NCI-H510A (cell line): ENCODE results near the gene SHANK1.

ENCODE experiments used
- DNase-seq: peaks from one replicate; lab custom pipeline; 2025; lab: John Stamatoyannopoulos, UW

Gene SHANK1

GRCh38 chr19:50728084-50728737 lies 8.6 kb upstream of the SHANK1 start:
- no peak for DNase-seq

- DNase-seq = no peak
Observed at GRCh38 chr19:50725911-50726230, 6.3 kb upstream of the SHANK1 start.

GRCh38 chr19:50725218-50725910 lies 5.8 kb upstream of the SHANK1 start:
- no peak for DNase-seq

GRCh38 chr19:50724522-50725217 lies 5.1 kb upstream of the SHANK1 start:
- DNase-seq = no peak

DNA sequence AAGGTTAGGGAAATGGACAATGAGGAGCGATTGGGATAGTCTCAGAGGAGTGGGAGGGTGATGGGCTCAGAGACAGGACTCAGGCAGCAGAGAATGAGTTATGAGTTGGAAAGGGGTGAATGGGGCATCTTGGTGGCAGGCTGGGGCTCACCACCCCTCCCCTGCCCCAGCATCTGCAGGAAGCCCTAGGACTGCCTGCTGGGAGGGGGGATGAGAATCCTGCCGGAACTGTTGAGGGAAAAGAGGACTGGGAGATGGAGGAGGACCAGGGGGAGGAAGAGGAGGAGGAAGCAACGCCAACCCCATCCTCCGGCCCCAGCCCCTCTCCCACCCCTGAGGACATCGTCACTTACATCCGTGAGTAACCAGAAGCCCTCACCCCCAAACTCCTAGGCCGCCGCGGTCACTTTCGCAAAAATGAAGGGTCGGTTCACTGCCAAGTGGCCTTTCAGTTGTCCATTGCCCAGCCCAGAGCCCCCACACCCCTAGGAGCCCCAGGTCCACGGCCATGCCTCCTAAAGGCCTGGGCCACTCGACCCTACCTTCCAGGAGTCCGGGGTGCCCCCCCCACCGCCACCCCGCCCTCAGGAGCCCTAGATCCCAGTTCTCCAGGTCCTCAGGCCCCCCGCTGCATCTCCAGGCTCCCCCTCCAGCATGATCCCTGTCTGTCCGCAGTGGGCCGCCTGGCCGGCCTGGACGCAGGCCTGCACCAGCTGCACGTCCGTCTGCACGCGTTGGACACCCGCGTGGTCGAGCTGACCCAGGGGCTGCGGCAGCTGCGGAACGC lies 4.3 kb upstream of the SHANK1 start:
- DNase-seq = no peak

GRCh38 chr19:50723069-50723468 lies 3.5 kb upstream of the SHANK1 start, which contains the start of gene CLEC11A:
TSS of gene CLEC11A (plus strand) at chr19:50723364. CDS start at chr19:50723526, 162 bp downstream.
- DNase-seq = no peak

GRCh38 chr19:50722201-50723013 lies 2.8 kb upstream of the SHANK1 start:
- DNase-seq = no peak

DNA sequence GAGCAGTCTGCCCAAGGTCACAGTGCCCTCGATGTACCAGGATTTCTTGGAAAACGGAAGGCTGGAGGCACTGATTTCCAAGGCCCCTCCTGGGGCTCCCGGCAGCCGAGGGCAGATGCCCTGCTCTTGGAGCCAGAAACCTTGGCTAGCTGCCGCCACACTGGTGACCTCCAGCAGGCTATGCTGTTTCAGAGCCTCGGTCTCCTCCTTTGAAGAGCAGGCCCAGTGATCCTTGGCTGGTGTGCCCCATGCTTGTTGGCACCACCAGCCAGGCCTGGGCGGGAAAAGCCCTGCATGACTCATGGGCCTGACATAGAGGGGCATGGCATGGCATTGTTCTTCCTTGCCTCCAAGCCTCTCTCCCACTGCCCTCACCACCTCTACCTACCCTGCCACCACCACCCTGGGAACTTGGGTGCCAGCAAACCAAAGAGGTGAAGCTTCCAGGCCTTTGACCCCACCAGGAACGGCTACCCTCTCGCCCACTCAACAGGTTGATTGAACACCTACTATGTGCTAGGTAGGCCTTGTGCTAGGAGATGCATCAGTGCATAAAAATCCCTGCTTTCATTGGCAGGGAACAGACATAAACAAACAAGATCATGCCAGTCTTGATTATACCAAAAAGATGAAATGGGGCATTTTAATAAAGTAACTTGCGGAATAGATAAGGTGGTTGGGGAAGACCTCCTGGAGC lies 2.0 kb upstream of the SHANK1 start:
- DNase-seq = no peak

DNA sequence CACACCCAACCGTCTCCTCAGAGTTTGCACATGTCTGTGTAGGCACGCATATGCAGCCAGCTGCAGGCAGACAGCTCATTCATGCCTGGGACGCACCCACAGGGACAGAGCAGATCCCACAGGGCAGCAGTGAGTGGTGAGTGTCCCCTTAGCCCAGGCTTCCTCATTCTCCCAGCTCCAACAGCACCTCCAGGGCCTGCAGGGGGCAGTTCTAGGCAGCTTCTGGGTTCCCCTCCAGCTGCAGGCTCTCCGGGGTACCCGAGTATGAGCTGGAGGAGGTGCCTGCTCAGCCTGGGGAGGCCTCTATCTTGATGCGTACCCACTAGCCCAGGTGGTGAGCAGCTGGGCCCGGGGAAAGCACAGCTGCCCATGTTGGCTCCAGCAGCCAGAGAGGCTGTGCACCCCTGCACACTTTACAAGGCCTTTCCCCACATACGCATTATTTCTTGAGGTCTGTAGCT lies 1.3 kb upstream of the SHANK1 start:
- DNase-seq = no peak

GRCh38 chr19:50720181-50720920 lies 749 bp upstream of the SHANK1 start:
- no peak for DNase-seq

DNA sequence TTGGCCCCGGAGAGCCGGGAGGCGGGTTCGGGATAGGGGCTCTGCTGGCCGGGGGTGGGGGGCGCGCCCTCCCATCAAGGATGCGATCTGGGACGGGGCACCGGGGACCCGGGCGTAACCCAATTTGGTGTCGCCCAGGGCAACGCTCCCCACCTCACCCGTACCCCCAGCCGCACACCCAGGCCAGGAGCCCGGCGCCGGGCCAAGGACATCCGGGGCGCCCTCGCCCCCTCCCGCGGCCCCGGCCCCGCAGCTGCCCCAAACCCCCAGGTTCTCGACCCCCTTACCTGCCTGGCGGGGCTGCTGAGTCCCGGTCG lies 525 bp downstream of the SHANK1 start:
- DNase-seq = no peak

DNA sequence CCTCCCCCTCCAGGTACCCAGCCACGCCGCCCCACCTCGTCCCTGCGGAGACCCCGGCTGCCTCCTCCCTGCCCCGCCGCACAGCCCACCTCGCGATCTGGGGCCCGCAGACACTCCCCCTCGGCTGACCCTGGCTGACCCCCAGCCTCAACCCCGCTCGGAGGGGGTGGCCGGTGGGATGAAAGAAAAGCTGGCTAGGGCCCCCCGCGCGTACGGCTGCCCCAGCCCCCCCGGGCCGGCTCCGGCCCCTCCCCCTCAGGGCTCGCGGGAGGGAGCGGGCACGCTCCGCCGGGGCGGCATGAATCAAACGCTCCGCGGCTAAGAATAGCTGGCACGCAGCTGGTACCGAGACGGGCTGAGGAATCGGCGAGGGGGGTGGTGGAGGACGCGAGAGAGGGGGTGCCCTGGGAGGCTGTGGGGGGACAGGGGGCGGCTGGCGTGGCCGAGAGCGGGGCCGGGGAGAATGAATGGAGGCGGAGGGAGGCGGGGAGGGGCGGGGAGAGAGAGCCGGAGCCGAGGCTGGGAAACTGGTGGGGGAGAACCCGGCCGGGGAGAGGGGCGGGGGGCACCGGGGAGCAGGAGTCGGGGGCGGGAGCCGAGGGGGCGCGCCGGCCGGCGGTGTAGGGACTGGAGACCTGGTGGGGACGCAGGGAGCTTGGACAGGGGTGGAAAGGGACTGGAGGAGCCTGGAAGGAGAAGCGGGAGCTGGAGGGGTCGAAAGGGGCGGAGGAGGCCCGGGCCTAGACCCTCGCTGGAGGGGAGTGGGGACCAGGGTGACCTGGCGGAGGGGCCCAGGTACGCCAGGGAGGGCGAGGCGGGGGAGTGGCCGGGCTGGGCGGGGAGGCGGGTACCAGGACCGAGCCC lies 1.1 kb downstream of the SHANK1 start:
- no peak for DNase-seq

- no peak for DNase-seq
Observed at GRCh38 chr19:50717891-50718254, 1.7 kb downstream of the SHANK1 start.

DNA sequence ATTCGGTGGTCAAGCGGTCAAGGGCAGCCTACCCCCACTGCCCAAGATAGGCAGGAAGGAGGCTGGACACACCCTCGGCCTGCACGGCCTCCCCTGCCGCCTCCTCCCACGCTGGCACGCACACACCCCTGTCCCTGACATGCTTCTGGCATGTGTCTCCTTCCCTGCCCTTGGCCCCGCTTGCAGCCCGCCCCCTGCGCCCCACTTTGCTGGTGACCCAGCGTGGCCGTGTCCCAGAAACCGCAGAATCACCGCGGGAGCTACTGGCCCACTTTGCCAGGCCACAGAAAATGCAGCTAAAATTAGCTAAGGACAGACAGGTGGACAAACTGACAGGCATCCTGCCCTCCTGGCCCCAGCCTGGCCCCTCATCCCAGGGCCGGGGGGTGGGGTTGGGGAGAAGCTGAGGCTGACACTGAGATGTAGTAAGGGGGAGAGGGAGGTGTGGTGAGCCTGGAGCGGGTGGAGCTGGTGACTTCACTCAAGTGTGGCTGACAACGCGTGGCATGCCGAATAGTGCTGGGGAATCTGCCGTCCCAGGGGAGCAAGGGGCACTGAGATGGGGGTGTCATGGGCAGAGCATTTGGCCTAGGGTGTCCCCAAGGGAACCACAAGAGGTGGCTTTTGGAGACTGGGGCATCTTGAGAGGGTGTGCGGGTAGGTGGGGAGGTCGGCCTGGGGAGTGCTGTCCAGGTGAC lies 2.4 kb downstream of the SHANK1 start:
- no peak for DNase-seq

DNA sequence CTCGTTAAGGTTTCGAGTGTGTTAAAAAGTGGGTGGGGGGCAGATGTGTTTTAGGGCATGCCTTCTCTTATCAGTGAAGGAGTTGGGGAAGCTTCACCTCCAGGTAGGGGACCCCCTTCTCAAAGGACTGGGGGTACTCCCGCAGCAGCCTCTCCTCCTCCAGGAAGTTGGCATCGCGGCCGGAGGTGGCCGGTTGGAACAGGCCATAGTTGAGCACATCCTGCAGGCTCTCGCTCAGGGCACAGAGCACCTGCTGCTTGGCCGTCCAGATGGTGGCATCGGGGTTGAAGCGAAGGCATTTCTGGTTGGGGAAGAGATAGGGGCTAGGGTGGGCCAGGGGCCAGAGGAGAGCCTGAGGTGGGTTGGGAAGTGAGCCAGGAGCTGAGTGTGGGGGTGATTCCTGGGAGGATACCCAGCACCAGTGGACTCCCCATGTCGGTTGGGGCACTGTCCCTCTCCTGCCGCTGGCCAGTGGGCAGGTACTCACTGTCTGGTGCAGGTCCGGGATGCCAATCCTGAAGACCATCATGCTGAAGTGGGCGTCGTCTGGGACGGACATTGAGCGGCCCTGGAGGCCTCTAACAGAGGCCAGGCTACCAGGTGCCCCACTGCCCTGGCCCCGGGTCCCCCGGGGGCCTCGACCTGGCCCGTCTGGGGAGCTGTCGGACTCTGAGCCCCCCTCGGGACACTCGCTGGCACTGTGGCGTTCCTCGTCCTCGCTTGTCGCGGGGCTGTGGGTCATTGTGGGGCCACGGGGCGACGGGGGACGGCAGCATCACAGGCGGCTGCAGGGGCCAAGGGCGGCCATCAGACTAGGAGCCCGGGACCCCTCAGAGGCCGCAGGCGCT lies 3.2 kb downstream of the SHANK1 start:
- DNase-seq = no peak

- no peak for DNase-seq
Observed at GRCh38 chr19:50713556-50714236, 5.9 kb downstream of the SHANK1 start.

DNA sequence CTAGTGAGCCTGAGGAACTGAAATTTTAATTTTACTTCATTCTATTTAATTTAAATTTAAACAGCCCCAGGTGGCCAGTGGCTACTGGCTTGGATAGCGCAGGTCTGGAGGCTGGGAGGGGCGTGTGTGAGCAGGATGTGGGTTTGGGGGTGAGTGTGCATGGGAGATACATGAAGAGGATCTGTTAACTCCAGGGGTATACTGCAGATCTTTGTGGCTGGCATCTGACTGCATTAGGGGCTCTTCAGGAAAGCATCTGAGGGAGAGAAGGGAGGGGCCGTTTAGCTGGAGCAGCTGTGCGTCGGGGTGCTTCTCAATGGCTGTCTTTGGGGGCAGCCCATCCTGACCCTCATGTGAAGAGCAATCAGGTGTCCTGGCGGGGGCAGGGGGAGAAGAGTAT lies 6.8 kb downstream of the SHANK1 start:
- no peak for DNase-seq
